Measurements from ENCODE around the gene CYP4F8. TPM values are rescaled to one million over a fixed set of nuclear protein-coding genes. Genes with fewer than 3 reads are reported as not detected.
A peak's percentile ranks its signal among the peaks of the same experiment; 100 is the strongest.

Gene CYP4F8
- total and polyA plus RNA-seq, 2 donors (not counting 1 experiment from before 2014, with no cell fraction given), result not detected

DNA sequence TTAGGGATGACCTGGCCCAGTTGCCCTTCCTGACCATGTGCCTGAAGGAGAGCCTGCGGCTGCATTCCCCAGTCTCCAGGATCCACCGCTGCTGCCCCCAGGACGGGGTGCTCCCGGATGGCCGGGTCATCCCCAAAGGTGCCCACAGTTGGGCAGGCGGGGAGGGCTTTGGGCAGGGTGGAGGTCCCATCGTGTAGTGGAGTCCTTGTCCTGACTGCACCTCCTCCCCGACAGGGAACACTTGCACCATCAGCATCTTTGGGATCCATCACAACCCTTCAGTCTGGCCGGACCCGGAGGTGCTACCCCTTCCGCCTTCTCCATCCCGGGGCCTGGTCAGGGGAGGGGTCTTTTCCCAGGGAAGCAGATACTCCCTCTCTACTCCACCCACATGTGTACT is 31.7 kb upstream of the CYP4F8 start:
- CTCF ChIA-PET, result no interaction called here
- H3K9ac ChIP-seq (ENCODE audit: low read length), result no peak overlapping the region
- no peaks in the 10 kb centered on the region for H4K20me1 ChIP-seq (ENCODE audit: control insufficient read depth, insufficient read depth, low read length, poor library complexity, severe bottlenecking)
- no peaks in the 10 kb centered on the region for H3K9me3 Mint-ChIP-seq (ENCODE audit: insufficient read depth)
- peaks cover 0 to 15% (median 8%) of the 10 kb centered on the region in 4 experiments for H3K27me3 ChIP-seq (replicated peaks in 1 of 4; ENCODE audit: control extremely low read depth in 1 of 4, control insufficient read depth in 3 of 4, insufficient read depth in 4 of 4, low read length in 3 of 4)
- H3K4me1 ChIP-seq (ENCODE audit: control insufficient read depth in 2 of 2, insufficient read depth in 2 of 2, low read length in 2 of 2), result peaks cover 5 to 9% of the 10 kb centered on the region in 2 donors
- no peak overlapping the region for H3K4me3 Mint-ChIP-seq
- H2AFZ ChIP-seq (ENCODE audit: insufficient read depth, low read depth, low read length, poor library complexity, severe bottlenecking), result no peak overlapping the region
- H3K9me3 ChIP-seq (ENCODE audit: control extremely low read depth in 1 of 3, control insufficient read depth in 2 of 3, insufficient read depth in 1 of 3, low read length in 2 of 3), result peaks cover 0 to 7% (median 0%) of the 10 kb centered on the region in 3 donors
- no peak overlapping the region for H3K27ac Mint-ChIP-seq
- 87% methylated on average over 7 of the region's 12 CpGs for WGBS (ENCODE audit: insufficient coverage)
- no peak for DNase-seq
- ATAC-seq (ENCODE audit: low read depth), result no peak
- no peaks in the 10 kb centered on the region for H3K36me3 ChIP-seq (replicated peaks in 1 of 2; ENCODE audit: control extremely low read depth in 1 of 2, control insufficient read depth in 1 of 2, extremely low read depth in 1 of 2, insufficient read depth in 2 of 2, low read length in 1 of 2)
- H3K79me2 ChIP-seq (ENCODE audit: control insufficient read depth, insufficient read depth, low read length), result no peaks in the 10 kb centered on the region
- peaks cover 28% of the 10 kb centered on the region for H3K27me3 Mint-ChIP-seq
- intact Hi-C loops (cut with micrococcal nuclease), result no loop called here
- H3K4me1 Mint-ChIP-seq, result peaks cover 7% of the 10 kb centered on the region
- H3K4me2 ChIP-seq (replicated peaks; ENCODE audit: low read depth, low read length, poor library complexity, severe bottlenecking), result no peak overlapping the region
- no peak overlapping the region for H3K4me3 ChIP-seq (ENCODE audit: control extremely low read depth in 1 of 5, extremely low read depth in 1 of 5, insufficient read depth in 1 of 5, low read depth in 2 of 5, low read length in 4 of 5)
- TF ChIP-seq, protein P1, sequence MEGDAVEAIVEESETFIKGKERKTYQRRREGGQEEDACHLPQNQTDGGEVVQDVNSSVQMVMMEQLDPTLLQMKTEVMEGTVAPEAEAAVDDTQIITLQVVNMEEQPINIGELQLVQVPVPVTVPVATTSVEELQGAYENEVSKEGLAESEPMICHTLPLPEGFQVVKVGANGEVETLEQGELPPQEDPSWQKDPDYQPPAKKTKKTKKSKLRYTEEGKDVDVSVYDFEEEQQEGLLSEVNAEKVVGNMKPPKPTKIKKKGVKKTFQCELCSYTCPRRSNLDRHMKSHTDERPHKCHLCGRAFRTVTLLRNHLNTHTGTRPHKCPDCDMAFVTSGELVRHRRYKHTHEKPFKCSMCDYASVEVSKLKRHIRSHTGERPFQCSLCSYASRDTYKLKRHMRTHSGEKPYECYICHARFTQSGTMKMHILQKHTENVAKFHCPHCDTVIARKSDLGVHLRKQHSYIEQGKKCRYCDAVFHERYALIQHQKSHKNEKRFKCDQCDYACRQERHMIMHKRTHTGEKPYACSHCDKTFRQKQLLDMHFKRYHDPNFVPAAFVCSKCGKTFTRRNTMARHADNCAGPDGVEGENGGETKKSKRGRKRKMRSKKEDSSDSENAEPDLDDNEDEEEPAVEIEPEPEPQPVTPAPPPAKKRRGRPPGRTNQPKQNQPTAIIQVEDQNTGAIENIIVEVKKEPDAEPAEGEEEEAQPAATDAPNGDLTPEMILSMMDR (IDR thresholded peaks at IDR 0.05), result no peak
- TF ChIP-seq EZH2 (IDR thresholded peaks at IDR 0.05; ENCODE audit: borderline replicate concordance, insufficient read depth, low read depth, low read length, poor library complexity, severe bottlenecking), result no peak
- H3K27ac ChIP-seq (ENCODE audit: low read length in 2 of 2), result no peak overlapping the region
- POLR2A ChIA-PET, result no interaction called here

DNA sequence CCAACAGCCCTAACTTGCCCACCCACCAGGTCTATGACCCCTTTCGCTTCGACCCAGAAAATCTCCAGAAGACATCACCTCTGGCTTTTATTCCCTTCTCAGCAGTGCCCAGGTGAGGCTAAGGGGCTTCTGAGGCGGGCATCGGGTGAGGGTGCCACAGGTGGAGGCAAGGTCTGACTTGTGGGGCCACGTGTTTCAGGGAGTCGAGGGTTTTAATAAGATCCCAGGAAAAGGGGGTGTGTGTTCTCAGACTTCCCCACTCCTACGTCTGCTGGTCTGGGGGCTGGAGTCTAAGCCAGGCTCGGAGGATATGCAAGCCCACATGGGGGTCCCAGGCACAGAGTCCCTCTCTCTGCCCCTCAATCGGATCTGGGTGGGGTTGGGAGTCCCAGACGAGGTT is 30.9 kb upstream of the CYP4F8 start:
- H3K27ac ChIP-seq (ENCODE audit: low read length in 2 of 2), result no peak overlapping the region
- DNase-seq, result no peak
- no peak for ATAC-seq (ENCODE audit: low read depth)
- peak overlapping the region; percentile 71 for H3K4me2 ChIP-seq (replicated peaks; ENCODE audit: low read depth, low read length, poor library complexity, severe bottlenecking)
- WGBS (ENCODE audit: insufficient coverage), result 8% methylated on average over 2 of the region's 10 CpGs
- ChIA-PET POLR2A (no interaction called here), CTCF (no interaction called here)
- H3K36me3 ChIP-seq (replicated peaks in 1 of 2; ENCODE audit: control extremely low read depth in 1 of 2, control insufficient read depth in 1 of 2, extremely low read depth in 1 of 2, insufficient read depth in 2 of 2, low read length in 1 of 2), result no peaks in the 10 kb centered on the region
- H3K9me3 ChIP-seq (ENCODE audit: control extremely low read depth in 1 of 3, control insufficient read depth in 2 of 3, insufficient read depth in 1 of 3, low read length in 2 of 3), result peaks cover 0 to 7% (median 0%) of the 10 kb centered on the region in 3 donors
- no peak for TF ChIP-seq EZH2 (IDR thresholded peaks at IDR 0.05; ENCODE audit: borderline replicate concordance, insufficient read depth, low read depth, low read length, poor library complexity, severe bottlenecking)
- TF ChIP-seq, protein P1 (IDR thresholded peaks at IDR 0.05), result no peak
- Mint-ChIP-seq H3K9me3 (ENCODE audit: insufficient read depth) (no peaks in the 10 kb centered on the region), H3K27ac (no peak overlapping the region), H3K4me3 (no peak overlapping the region), H3K27me3 (peaks cover 28% of the 10 kb centered on the region), H3K4me1 (peaks cover 7% of the 10 kb centered on the region)
- peak overlapping the region; percentile 40 for H3K9ac ChIP-seq (ENCODE audit: low read length)
- peaks cover 5 to 9% of the 10 kb centered on the region in 2 donors for H3K4me1 ChIP-seq (ENCODE audit: control insufficient read depth in 2 of 2, insufficient read depth in 2 of 2, low read length in 2 of 2)
- peak overlapping the region; percentile 68 for H2AFZ ChIP-seq (ENCODE audit: insufficient read depth, low read depth, low read length, poor library complexity, severe bottlenecking)
- no peaks in the 10 kb centered on the region for H4K20me1 ChIP-seq (ENCODE audit: control insufficient read depth, insufficient read depth, low read length, poor library complexity, severe bottlenecking)
- H3K4me3 ChIP-seq (ENCODE audit: control extremely low read depth in 1 of 5, extremely low read depth in 1 of 5, insufficient read depth in 1 of 5, low read depth in 2 of 5, low read length in 4 of 5), result no peak overlapping the region
- no peaks in the 10 kb centered on the region for H3K79me2 ChIP-seq (ENCODE audit: control insufficient read depth, insufficient read depth, low read length)
- H3K27me3 ChIP-seq (replicated peaks in 1 of 4; ENCODE audit: control extremely low read depth in 1 of 4, control insufficient read depth in 3 of 4, insufficient read depth in 4 of 4, low read length in 3 of 4), result peaks cover 0 to 15% (median 8%) of the 10 kb centered on the region in 4 experiments
- intact Hi-C loops (cut with micrococcal nuclease), result no loop called here

Data from B cell (primary cell).